Stimulated activated CD4-positive, alpha-beta T cell treated with anti-CD3 and anti-CD28 coated beads, TNF-alpha, amount 100 ng/mL, for 48 hours (primary cell): ENCODE data around the gene CHURC1.

Experiments used
- DNase-seq, 3 donors: peaks; one replicate each; pipeline ENCODE4 v3.0.0-alpha.2; 2020; ENCODE audit warnings: low read depth in 3 of 3

Gene CHURC1

GRCh38 chr14:64914237-64915028, at the start of gene CHURC1:
Gene CHURC1, plus strand, starts transcription at chr14:64914455. Its CDS starts 41 bp downstream, at chr14:64914496.
- DNase-seq: peak; percentile 95 to 96 (median 95)

- DNase-seq: no peak
These were observed 49.1 kb upstream of the CHURC1 start for GRCh38 chr14:64865109-64865508.

GRCh38 chr14:64865992-64866391, 48.3 kb upstream of the CHURC1 start:
- DNase-seq: no peak

GRCh38 chr14:64867182-64867581, 47.1 kb upstream of the CHURC1 start:
- no peak for DNase-seq

- no peak for DNase-seq
These were observed 45.9 kb upstream of the CHURC1 start for GRCh38 chr14:64868379-64868778.

GRCh38 chr14:64868841-64869240, 45.4 kb upstream of the CHURC1 start:
- DNase-seq: no peak

GRCh38 chr14:64870160-64870559, 44.1 kb upstream of the CHURC1 start:
- no peak for DNase-seq

- no peak for DNase-seq
These were observed 42.9 kb upstream of the CHURC1 start for GRCh38 chr14:64871344-64871743.

- DNase-seq: no peak
These were observed 40.6 kb upstream of the CHURC1 start for GRCh38 chr14:64873506-64874219.

- no peak for DNase-seq
These were observed 38.9 kb upstream of the CHURC1 start for GRCh38 chr14:64875350-64875749.

GRCh38 chr14:64877846-64878245, 36.4 kb upstream of the CHURC1 start:
- no peak for DNase-seq

- peak in 1 of 3 donors; percentile 2 for DNase-seq
These were observed 35.2 kb upstream of the CHURC1 start for GRCh38 chr14:64878837-64879634.

GRCh38 chr14:64879635-64880220, 34.5 kb upstream of the CHURC1 start, which contains the start of gene SPTB:
Gene SPTB, minus strand, starts transcription at chr14:64879907. Its CDS starts 56,813 bp downstream, at chr14:64823094.
- DNase-seq: peak; percentile 13 to 62 (median 15)

- DNase-seq: peak; percentile 16 to 61 (median 37)
These were observed 33.8 kb upstream of the CHURC1 start for GRCh38 chr14:64880221-64881121.

- DNase-seq: no peak
These were observed 28.7 kb upstream of the CHURC1 start for GRCh38 chr14:64885559-64885958.

GRCh38 chr14:64889352-64889751, 24.9 kb upstream of the CHURC1 start:
- DNase-seq: no peak

GRCh38 chr14:64891173-64891838, 22.9 kb upstream of the CHURC1 start:
- DNase-seq: no peak

GRCh38 chr14:64891839-64892375, 22.3 kb upstream of the CHURC1 start:
- DNase-seq: peak in 1 of 3 donors; percentile 10

- no peak for DNase-seq
These were observed 14.3 kb upstream of the CHURC1 start for GRCh38 chr14:64899958-64900357.

- no peak for DNase-seq
These were observed 8.2 kb upstream of the CHURC1 start for GRCh38 chr14:64906022-64906421.
